Heart left ventricle (tissue), 13 donors: ENCODE results near the gene MRM2.

Experiments
- CTCF ChIP-seq, 12 donors: fragments of 200-600 bp; sonication (generic) in 4 of 12; IDR thresholded peaks; one replicate each; pipeline versions ENCODE4 v1.5.0 to v1.8.0; 2018 to 2022; ENCODE audit warnings: antibody characterized with exemption in 12 of 12, mild to moderate bottlenecking in 5 of 12
- POLR2A ChIP-seq, 2 donors: fragments of 450-650 bp; IDR thresholded peaks; one replicate each; pipeline ENCODE4 v1.6.1; 2017; ENCODE audit warnings: antibody characterized with exemption in 2 of 2, mild to moderate bottlenecking in 2 of 2, moderate library complexity in 2 of 2
- donor health status: ischemic (EF 13 %, LVEDD 7.1; RV severe dilation, severe dysfunction).
- donor health status: DM: no; HTN: yes; CAD: no.
- donor health status: DM: no; HTN: no; CAD: no.
- donor health status: ischemic (EF 25% LVEDD 6.9; RV normal size, moderate dysfunction).
- donor health status: ischemic (EF 25% LVEDD 5.7; RV mildly dilated, moderate dysfunction).
- donor health status: ischemic (EF 35%, LVEDD 5.7; RV mildly dilated, moderate dysfunction).
- donor health status: nonischemic (EF 11% LVEDD 7.7; RV severe dilation, severe dysfunction).
- donor health status: DM: yes; HTN: yes; CAD: no.
- donor health status: PGD.
- donor health status: ischemic (EF 29% LVEDD 5.4; RV normal size, mild dysfunction).
- donor health status: nonischemic (EF 23%, LVEDD 6.1; RV moderate dilation, normal function).

GRCh38 chr7:2220030-2220429, 22.0 kb downstream of the MRM2 start:
- TF ChIP-seq CTCF (IDR thresholded peaks at IDR 0.05) (no peak), POLR2A (IDR thresholded peaks at IDR 0.05) (no peak)
